GM12872 (cell line): ENCODE measurements around the gene MEIOSIN.

Experiments
- TF ChIP-seq, protein P1 (sequence below): IDR thresholded peaks from 3 replicates; pipeline ENCODE4 v1.5.1; 2011; ENCODE audit warnings: low read depth, mild to moderate bottlenecking, low read length, moderate library complexity; ENCODE audit not compliant: insufficient read depth

The MEIOSIN gene

GRCh38 chr19:45716359-45717130, 16.7 kb upstream of the MEIOSIN start:
- TF ChIP-seq, protein P1, sequence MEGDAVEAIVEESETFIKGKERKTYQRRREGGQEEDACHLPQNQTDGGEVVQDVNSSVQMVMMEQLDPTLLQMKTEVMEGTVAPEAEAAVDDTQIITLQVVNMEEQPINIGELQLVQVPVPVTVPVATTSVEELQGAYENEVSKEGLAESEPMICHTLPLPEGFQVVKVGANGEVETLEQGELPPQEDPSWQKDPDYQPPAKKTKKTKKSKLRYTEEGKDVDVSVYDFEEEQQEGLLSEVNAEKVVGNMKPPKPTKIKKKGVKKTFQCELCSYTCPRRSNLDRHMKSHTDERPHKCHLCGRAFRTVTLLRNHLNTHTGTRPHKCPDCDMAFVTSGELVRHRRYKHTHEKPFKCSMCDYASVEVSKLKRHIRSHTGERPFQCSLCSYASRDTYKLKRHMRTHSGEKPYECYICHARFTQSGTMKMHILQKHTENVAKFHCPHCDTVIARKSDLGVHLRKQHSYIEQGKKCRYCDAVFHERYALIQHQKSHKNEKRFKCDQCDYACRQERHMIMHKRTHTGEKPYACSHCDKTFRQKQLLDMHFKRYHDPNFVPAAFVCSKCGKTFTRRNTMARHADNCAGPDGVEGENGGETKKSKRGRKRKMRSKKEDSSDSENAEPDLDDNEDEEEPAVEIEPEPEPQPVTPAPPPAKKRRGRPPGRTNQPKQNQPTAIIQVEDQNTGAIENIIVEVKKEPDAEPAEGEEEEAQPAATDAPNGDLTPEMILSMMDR, result no peak

- TF ChIP-seq, protein P1, result peak; percentile 31; the same call in 1 of the 3 replicates
These were observed 15.9 kb upstream of the MEIOSIN start for GRCh38 chr19:45717131-45717982.

GRCh38 chr19:45717983-45718650, 15.1 kb upstream of the MEIOSIN start:
- TF ChIP-seq, protein P1, result no peak

DNA sequence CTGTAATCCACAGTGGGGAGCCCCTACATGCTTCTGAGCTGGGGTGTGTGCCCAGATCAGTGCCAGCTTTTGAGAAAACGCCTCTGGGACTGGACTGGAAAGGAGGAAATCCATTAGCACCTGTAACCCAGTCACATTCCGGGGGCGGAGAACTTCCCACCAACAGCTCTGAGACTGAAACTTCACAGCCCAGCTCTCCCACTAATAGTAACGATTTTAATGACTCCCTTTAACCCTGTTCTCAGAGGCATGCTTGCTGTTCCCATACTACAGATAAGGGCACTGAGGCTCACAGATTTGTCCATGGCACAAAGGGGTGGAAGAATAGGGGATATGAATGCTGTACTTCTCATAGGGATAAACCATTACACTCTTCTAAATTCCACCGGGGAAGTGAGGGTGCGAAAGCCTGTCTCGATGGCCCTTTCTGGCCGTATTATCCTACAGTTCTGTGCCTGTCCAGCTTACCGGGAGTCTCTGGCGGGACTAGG, 3.4 kb upstream of the MEIOSIN start:
- TF ChIP-seq, protein P1, result no peak

GRCh38 chr19:45730368-45731288, 2.6 kb upstream of the MEIOSIN start, which contains the start of gene FBXO46:
Gene FBXO46 (minus strand): TSS chr19:45730896. CDS start chr19:45713495, 17,401 bp downstream.
- TF ChIP-seq, protein P1, result peak; percentile 38; the same call in 1 of the 3 replicates

GRCh38 chr19:45739498-45740439, 6.5 kb downstream of the MEIOSIN start:
- TF ChIP-seq, protein P1, result no peak
